Eye (tissue), 1 donor: ENCODE measurements around the gene SPEF2.

ENCODE experiments used
- DNase-seq: peaks from one replicate; pipeline ENCODE4 v3.0.0-alpha.2; 2015

The SPEF2 gene

GRCh38 chr5:35617435-35618303 is at the start of gene SPEF2:
Gene SPEF2, plus strand, starts transcription at chr5:35617863. Its CDS starts 135 bp downstream, at chr5:35617998.
- peak; percentile 96 for DNase-seq

GRCh38 chr5:35575578-35575977 is 42.1 kb upstream of the SPEF2 start:
- no peak for DNase-seq

GRCh38 chr5:35587419-35587818 is 30.2 kb upstream of the SPEF2 start:
- no peak for DNase-seq

- no peak for DNase-seq
These were observed 24.3 kb upstream of the SPEF2 start for GRCh38 chr5:35593338-35593737.

GRCh38 chr5:35598707-35599370 is 18.8 kb upstream of the SPEF2 start:
- DNase-seq = no peak

- DNase-seq = no peak
These were observed 17.1 kb upstream of the SPEF2 start for GRCh38 chr5:35600591-35600990.

GRCh38 chr5:35608881-35609779 is 8.5 kb upstream of the SPEF2 start:
- no peak for DNase-seq

GRCh38 chr5:35617060-35617434 is 616 bp upstream of the SPEF2 start:
- DNase-seq = peak; percentile 1

- DNase-seq = no peak
These were observed 607 bp downstream of the SPEF2 start for GRCh38 chr5:35618304-35618636.

GRCh38 chr5:35618781-35619180 is 1.1 kb downstream of the SPEF2 start:
- peak; percentile 6 for DNase-seq

- no peak for DNase-seq
These were observed 5.3 kb downstream of the SPEF2 start for GRCh38 chr5:35622974-35623373.

- DNase-seq = no peak
These were observed 6.3 kb downstream of the SPEF2 start for GRCh38 chr5:35623991-35624390.

- DNase-seq = no peak
These were observed 8.4 kb downstream of the SPEF2 start for GRCh38 chr5:35626108-35626507.

- DNase-seq = no peak
These were observed 8.9 kb downstream of the SPEF2 start for GRCh38 chr5:35626553-35626952.

GRCh38 chr5:35634326-35634725 is 16.7 kb downstream of the SPEF2 start:
- no peak for DNase-seq

- DNase-seq = no peak
These were observed 23.0 kb downstream of the SPEF2 start for GRCh38 chr5:35640623-35641022.

GRCh38 chr5:35644543-35644942 is 26.9 kb downstream of the SPEF2 start:
- DNase-seq = no peak

GRCh38 chr5:35647128-35647527 is 29.5 kb downstream of the SPEF2 start:
- no peak for DNase-seq

- no peak for DNase-seq
These were observed 30.0 kb downstream of the SPEF2 start for GRCh38 chr5:35647712-35648111.

GRCh38 chr5:35651002-35651756 is 33.5 kb downstream of the SPEF2 start:
- DNase-seq = peak; percentile 19

GRCh38 chr5:35656721-35657120 is 39.1 kb downstream of the SPEF2 start:
- DNase-seq = no peak

- DNase-seq = no peak
These were observed 40.2 kb downstream of the SPEF2 start for GRCh38 chr5:35657877-35658276.

- no peak for DNase-seq
These were observed 41.9 kb downstream of the SPEF2 start for GRCh38 chr5:35659556-35659955.
